GM21528 (cell line): ENCODE results near the gene CHAF1B.
"Not testable (repeated sequence)": the region's sequence is repeated elsewhere in the genome, so short reads cannot be mapped to it uniquely, and the experiment has no call there.

Source experiments
- ATAC-seq: cut with Tn5 transposase; IDR thresholded peaks from one replicate; pipeline ENCODE4 v1.9.1; 2021; ENCODE audit warnings: mild to moderate bottlenecking, moderate library complexity; ENCODE audit not compliant: unreplicated experiment, low FRiP score

Gene CHAF1B

GRCh38 chr21:36385233-36386030, at the start of gene CHAF1B:
Gene CHAF1B, plus strand, starts transcription at chr21:36385392. Its CDS starts 745 bp downstream, at chr21:36386137.
- peak; percentile 88 for ATAC-seq

GRCh38 chr21:36337099-36337509, 48.1 kb upstream of the CHAF1B start:
- no peak for ATAC-seq

GRCh38 chr21:36338975-36339374, 46.2 kb upstream of the CHAF1B start:
- ATAC-seq = no peak

- ATAC-seq = not testable (repeated sequence)
Observed at GRCh38 chr21:36342581-36342980, 42.6 kb upstream of the CHAF1B start.

GRCh38 chr21:36344931-36345330, 40.3 kb upstream of the CHAF1B start:
- no peak for ATAC-seq

- no peak for ATAC-seq
Observed at GRCh38 chr21:36347278-36347961, 37.8 kb upstream of the CHAF1B start.

- no peak for ATAC-seq
Observed at GRCh38 chr21:36347962-36348328, 37.2 kb upstream of the CHAF1B start.

GRCh38 chr21:36349315-36349714, 35.9 kb upstream of the CHAF1B start:
- no peak for ATAC-seq

GRCh38 chr21:36350282-36350910, 34.8 kb upstream of the CHAF1B start:
- ATAC-seq = no peak

- no peak for ATAC-seq
Observed at GRCh38 chr21:36354918-36355680, 30.1 kb upstream of the CHAF1B start.

- no peak for ATAC-seq
Observed at GRCh38 chr21:36355868-36356267, 29.3 kb upstream of the CHAF1B start.

GRCh38 chr21:36359185-36359584, 26.0 kb upstream of the CHAF1B start:
- no peak for ATAC-seq

GRCh38 chr21:36369064-36369685, 16.0 kb upstream of the CHAF1B start:
- ATAC-seq = no peak

GRCh38 chr21:36375994-36376393, 9.2 kb upstream of the CHAF1B start:
- ATAC-seq = no peak

GRCh38 chr21:36377391-36377842, 7.8 kb upstream of the CHAF1B start:
- ATAC-seq = no peak

- no peak for ATAC-seq
Observed at GRCh38 chr21:36379251-36379650, 5.9 kb upstream of the CHAF1B start.

- no peak for ATAC-seq
Observed at GRCh38 chr21:36381841-36382589, 3.2 kb upstream of the CHAF1B start.

- ATAC-seq = not testable (repeated sequence)
Observed at GRCh38 chr21:36382722-36383121, 2.5 kb upstream of the CHAF1B start.

GRCh38 chr21:36384885-36385232, 333 bp upstream of the CHAF1B start:
- peak; percentile 16 for ATAC-seq
